Measurements from ENCODE around the gene SHISA8. TPM values are rescaled to one million over a fixed set of nuclear protein-coding genes. Genes with fewer than 3 reads are reported as not detected.
A peak's percentile ranks its signal among the peaks of the same experiment; 100 is the strongest.
"Not testable (repeated sequence)": the region's sequence is repeated elsewhere in the genome, so short reads cannot be mapped to it uniquely, and the experiment has no call there.

SHISA8 gene
- total RNA-seq, 1 donor from 2014 or later, result not detected

DNA sequence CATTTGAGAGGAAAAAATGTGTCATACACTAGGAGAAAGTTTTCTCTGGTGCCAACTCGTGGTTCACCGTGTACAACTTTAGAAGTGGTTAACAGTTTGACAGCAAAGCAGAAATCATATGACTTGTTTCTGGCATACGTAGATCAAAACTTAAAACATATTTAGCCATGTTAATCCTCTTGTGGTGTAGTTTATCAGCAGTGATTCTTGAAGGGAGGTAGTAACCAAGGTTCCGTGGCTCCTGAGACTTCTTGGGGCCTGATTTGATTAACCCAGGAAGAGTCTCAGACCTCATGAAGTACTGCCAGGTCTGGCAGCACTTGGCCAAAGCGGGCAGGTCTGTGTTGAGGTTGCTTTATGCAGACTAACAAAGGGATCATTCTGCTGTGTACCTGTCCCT lies 41.5 kb downstream of the SHISA8 start:
- no peaks in the 10 kb centered on the region for H3K4me1 Mint-ChIP-seq

DNA sequence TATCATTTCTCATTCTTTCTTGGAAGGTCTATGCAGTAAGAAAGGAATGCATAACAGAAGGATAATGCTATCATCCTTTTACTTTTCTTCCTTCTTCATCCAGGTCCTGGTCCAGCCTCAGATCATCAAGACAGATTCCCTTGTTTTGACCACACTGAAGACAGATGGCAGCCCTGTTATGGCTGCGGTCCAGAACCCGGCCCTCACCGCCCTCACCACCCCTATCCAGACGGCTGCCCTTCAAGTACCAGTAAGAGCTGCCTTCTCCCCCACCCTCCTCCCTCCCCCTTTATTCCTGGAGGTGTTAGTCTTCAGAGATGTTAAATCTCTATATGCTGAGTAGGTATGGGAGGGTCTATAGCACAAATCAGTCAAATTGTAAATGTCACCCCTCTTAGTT lies 44.1 kb downstream of the SHISA8 start:
- TF ChIP-seq, protein P1, sequence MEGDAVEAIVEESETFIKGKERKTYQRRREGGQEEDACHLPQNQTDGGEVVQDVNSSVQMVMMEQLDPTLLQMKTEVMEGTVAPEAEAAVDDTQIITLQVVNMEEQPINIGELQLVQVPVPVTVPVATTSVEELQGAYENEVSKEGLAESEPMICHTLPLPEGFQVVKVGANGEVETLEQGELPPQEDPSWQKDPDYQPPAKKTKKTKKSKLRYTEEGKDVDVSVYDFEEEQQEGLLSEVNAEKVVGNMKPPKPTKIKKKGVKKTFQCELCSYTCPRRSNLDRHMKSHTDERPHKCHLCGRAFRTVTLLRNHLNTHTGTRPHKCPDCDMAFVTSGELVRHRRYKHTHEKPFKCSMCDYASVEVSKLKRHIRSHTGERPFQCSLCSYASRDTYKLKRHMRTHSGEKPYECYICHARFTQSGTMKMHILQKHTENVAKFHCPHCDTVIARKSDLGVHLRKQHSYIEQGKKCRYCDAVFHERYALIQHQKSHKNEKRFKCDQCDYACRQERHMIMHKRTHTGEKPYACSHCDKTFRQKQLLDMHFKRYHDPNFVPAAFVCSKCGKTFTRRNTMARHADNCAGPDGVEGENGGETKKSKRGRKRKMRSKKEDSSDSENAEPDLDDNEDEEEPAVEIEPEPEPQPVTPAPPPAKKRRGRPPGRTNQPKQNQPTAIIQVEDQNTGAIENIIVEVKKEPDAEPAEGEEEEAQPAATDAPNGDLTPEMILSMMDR (IDR thresholded peaks at IDR 0.05; ENCODE audit: unreplicated experiment), result no peak
- H3K9me3 Mint-ChIP-seq, result no peaks in the 10 kb centered on the region
- H3K4me1 Mint-ChIP-seq, result no peaks in the 10 kb centered on the region
- no peak overlapping the region for H3K27ac Mint-ChIP-seq
- no peak overlapping the region for H3K4me3 Mint-ChIP-seq
- no peak for DNase-seq (ENCODE audit: low spot score in 2 of 2, unreplicated experiment in 2 of 2)
- H3K36me3 Mint-ChIP-seq, result peaks cover 33% of the 10 kb centered on the region
- no peaks in the 10 kb centered on the region for H3K27me3 Mint-ChIP-seq (ENCODE audit: low read depth)

More for the DNA sequence above, 41.5 kb downstream of the SHISA8 start:
- TF ChIP-seq, protein P1 (IDR thresholded peaks at IDR 0.05; ENCODE audit: unreplicated experiment), result no peak
- Mint-ChIP-seq H3K27ac (no peak overlapping the region), H3K4me3 (no peak overlapping the region), H3K9me3 (no peaks in the 10 kb centered on the region), H3K27me3 (ENCODE audit: low read depth) (no peaks in the 10 kb centered on the region), H3K36me3 (peaks cover 40% of the 10 kb centered on the region)
- no peak for DNase-seq (ENCODE audit: low spot score in 2 of 2, unreplicated experiment in 2 of 2)

DNA sequence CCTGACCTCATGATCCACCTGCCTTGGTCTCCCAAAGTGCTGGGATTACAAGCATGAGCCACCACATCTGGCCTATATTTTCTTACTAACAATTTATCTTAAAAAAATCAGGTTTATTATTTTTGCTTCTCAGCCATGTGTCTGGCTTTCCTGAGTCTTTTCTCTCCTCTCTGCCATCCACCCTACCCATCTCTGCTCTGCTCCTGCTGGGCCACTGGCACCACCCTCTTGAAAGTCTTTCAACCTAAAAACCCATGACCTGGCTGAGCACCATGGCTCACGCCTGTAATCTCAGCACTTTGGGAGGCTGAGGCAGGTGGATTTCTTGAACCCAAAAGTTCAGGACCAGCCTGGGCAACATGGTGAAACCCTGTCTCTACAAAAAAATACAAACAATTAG lies 44.8 kb downstream of the SHISA8 start:
- H3K27ac Mint-ChIP-seq; DNase-seq (ENCODE audit: low spot score in 2 of 2, unreplicated experiment in 2 of 2); H3K27me3 Mint-ChIP-seq (ENCODE audit: low read depth); H3K9me3 Mint-ChIP-seq; H3K4me1 Mint-ChIP-seq; H3K4me3 Mint-ChIP-seq: not testable (repeated sequence)
- H3K36me3 Mint-ChIP-seq, result peaks cover 29% of the 10 kb centered on the region

DNA sequence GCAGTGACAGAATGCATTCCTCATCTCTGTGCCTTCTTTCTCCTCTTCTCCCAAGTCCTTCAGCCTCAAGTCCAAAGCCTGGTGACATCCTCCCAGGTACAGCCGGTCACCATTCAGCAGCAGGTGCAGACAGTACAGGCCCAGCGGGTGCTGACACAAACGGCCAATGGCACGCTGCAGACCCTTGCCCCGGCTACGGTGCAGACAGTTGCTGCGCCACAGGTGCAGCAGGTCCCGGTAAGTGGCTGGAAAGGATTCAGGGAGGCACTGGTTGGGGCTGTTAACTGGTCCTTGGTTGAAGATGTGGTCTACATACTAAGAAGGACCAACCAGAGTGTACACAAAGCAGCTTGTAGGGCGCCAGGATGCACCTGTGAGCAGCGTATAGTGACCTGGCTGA lies 46.3 kb downstream of the SHISA8 start:
- H3K27ac Mint-ChIP-seq, result no peak overlapping the region
- H3K36me3 Mint-ChIP-seq, result peaks cover 28% of the 10 kb centered on the region
- TF ChIP-seq, protein P1 (IDR thresholded peaks at IDR 0.05; ENCODE audit: unreplicated experiment), result no peak
- H3K27me3 Mint-ChIP-seq (ENCODE audit: low read depth), result no peaks in the 10 kb centered on the region
- H3K4me3 Mint-ChIP-seq, result no peak overlapping the region
- H3K9me3 Mint-ChIP-seq, result no peaks in the 10 kb centered on the region
- peaks cover under 1% of the 10 kb centered on the region for H3K4me1 Mint-ChIP-seq
- DNase-seq (ENCODE audit: low spot score in 2 of 2, unreplicated experiment in 2 of 2), result no peak

DNA sequence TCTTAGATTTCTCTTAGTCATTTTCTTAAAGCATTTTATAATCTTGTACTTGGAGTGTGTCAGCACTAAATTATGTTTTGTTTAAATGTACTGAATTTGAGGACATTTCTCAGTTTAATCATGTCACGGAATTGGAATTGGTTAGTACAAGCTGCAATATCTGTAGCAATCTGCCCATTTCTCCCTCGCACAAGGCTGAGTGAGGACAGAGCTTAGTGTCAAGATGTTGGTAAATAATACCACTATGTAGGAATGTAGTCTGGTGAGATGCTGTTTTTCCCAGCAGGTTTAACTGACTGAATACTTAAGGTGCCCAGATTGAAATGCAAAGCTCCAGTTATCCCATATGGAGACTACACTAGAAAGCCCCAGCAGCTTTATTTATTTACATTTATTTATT lies 51.4 kb downstream of the SHISA8 start:
- TF ChIP-seq, protein P1 (IDR thresholded peaks at IDR 0.05; ENCODE audit: unreplicated experiment), result no peak
- DNase-seq (ENCODE audit: low spot score in 2 of 2, unreplicated experiment in 2 of 2), result no peak
- peaks cover 15% of the 10 kb centered on the region for H3K4me1 Mint-ChIP-seq
- no peaks in the 10 kb centered on the region for H3K27me3 Mint-ChIP-seq (ENCODE audit: low read depth)
- peaks cover 8% of the 10 kb centered on the region for H3K36me3 Mint-ChIP-seq
- no peak overlapping the region for H3K4me3 Mint-ChIP-seq
- H3K9me3 Mint-ChIP-seq, result no peaks in the 10 kb centered on the region
- H3K27ac Mint-ChIP-seq, result no peak overlapping the region

DNA sequence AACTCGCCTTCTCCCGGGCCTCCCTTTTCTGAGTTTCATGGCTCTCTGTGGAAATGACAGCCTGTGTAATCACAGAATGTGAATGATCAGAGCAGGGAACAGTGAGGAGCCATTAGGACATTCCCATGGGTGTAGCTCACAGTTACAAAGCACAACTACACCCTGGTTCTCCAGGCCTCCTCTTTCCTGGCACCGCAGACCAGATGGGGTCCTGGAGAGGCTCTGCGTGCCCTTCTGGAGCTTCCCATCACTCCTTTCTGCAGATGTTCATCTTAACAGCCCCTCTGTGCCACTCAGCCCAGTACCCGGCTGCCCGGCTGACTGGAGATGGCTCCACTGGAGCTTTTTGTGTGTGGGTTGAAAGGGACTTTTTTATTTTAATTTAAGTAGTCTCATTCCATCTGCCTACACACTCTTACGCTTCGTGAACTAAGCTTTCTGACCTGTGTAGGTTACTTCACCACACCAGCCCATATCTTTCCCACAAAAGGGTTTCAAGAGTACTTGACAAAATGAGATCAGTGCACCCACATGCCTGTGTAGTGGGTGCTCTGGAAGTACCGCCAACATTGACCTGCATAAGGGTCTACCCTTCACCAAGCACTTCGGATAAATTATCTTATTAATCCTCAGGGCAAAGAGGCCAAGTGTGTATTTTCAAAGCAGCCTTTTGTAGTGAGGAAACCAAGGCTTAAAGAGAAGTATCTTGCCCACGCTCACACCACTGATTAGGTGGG lies 52.2 kb downstream of the SHISA8 start:
- no peak overlapping the region for H3K4me3 Mint-ChIP-seq
- TF ChIP-seq, protein P1 (IDR thresholded peaks at IDR 0.05; ENCODE audit: unreplicated experiment), result no peak
- peak overlapping the region; percentile 83 for H3K27ac Mint-ChIP-seq
- no peaks in the 10 kb centered on the region for H3K27me3 Mint-ChIP-seq (ENCODE audit: low read depth)
- DNase-seq (ENCODE audit: low spot score in 2 of 2, unreplicated experiment in 2 of 2), result no peak
- H3K36me3 Mint-ChIP-seq, result peaks cover 6% of the 10 kb centered on the region
- H3K9me3 Mint-ChIP-seq, result no peaks in the 10 kb centered on the region
- H3K4me1 Mint-ChIP-seq, result peaks cover 15% of the 10 kb centered on the region
